HG03139 (cell line): Measurements from ENCODE around the gene RASGRP3.

Source experiments
- ATAC-seq: cut with Tn5 transposase; IDR thresholded peaks from one replicate; pipeline ENCODE4 v1.9.1; 2021; ENCODE audit not compliant: unreplicated experiment

RASGRP3 gene

GRCh38 chr2:33521791-33522281, 45.4 kb downstream of the RASGRP3 start:
- ATAC-seq, result no peak

DNA sequence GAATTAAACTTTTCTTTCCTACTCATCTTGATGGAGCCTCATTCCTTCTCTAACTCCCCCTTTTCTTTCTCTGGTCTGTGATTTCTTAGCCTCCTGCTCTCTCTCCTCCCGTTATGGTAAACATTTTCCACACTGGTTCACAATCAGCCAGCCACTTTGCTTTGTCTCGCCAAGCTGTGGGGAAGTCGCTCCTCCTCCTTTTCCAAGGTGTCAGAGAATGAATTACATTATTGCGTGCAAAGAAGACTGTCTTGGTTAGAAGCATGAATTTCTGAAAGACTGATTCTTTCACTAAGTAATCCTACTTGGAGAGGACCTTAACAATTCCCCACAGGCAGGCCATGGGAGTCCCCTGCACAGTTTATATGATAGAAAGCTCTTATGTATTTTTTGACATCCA, 46.1 kb downstream of the RASGRP3 start:
- ATAC-seq, result no peak

- ATAC-seq, result no peak
Measured at GRCh38 chr2:33525666-33526065, 49.2 kb downstream of the RASGRP3 start.

GRCh38 chr2:33526132-33526531, 49.7 kb downstream of the RASGRP3 start:
- no peak for ATAC-seq

- ATAC-seq, result no peak
Measured at GRCh38 chr2:33526921-33527320, 50.5 kb downstream of the RASGRP3 start.

DNA sequence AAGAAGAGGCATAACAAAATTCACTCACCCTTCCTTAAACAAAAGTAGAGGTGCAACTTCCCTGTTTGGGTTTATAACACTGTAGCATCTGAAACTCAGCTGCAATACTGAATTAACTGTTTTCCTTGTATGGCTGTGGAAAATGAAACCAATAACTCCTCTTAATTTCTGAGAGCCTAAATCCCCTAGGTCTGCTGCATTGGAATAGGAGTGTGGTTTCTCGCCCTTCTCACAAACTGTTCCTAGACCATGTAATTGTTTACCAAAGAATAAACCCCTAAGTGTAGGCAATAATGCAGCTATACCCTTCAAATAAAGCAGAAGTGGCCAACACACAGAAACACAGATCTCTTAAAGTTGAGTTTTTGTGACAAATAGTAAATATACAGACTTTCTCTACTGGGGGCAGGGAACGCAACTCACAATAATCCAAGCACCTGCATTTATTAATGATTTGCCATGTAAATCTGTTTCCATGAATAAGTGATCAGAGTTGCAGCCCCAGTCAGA, 52.0 kb downstream of the RASGRP3 start:
- no peak for ATAC-seq

GRCh38 chr2:33529771-33530481, 53.5 kb downstream of the RASGRP3 start:
- no peak for ATAC-seq

DNA sequence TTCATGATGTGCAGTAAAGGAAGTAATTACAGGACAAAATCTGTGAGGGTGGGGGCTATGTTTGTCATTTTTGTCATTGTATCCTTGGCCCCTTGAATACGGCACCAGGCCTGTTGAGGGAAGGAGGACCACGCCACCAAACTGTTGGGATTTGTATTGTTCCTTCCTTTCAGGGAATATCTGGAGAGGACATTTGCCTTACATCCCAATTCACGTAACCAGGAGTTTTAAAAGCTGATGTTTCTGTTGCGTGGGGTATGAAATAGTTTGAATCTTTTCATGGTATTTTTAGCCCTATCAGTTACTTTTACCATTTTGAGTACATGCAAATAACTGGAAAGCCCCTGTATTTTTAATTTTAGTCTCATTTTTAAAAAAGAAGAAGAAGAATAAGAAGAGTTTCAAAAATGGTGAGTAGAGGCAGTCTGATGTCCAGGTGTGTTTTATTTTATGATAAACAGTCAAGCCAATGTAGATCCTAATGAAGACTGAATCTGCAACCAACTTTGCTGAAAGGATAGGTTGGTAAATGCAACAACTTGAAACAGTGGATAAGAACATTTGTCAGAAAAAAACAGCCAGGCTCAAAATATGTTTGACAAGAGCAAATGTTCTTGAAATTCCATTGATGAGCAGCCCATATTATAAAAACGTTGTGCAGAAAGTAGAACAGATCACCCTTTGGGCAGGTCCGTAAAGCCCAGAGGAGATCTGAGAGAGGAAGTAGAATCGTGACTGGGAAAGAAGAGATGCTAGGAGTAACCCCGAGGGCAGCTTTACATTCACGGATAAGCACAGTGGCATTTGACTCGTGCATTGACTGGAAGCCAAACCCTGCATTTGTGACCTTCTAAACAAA, 54.5 kb downstream of the RASGRP3 start:
- no peak for ATAC-seq

DNA sequence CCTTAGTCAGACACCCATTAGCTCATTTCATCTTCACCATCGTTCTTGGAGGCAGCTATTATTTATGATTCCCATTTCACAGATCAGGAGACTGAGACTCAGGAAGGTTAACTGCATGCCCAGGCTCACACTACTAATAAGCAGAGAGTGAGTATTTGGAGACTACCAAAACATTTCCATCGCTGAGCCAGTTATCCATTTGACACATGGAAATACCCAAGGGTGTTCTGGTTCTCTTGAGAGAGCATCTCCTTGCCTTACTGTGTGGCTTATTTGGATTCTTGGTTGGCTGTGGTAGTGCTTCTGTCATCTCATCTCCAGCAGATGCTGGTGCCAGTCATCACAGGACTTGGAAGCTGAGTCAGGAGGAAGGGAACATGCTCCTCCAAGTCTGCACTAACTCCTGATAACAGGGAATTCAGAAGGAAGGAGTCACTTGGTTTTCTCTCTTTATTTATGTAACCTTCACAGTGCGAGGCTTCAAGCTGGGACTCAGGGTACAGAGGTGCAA, 55.2 kb downstream of the RASGRP3 start:
- no peak for ATAC-seq

- ATAC-seq, result no peak
Measured at GRCh38 chr2:33532146-33532545, 55.7 kb downstream of the RASGRP3 start.

DNA sequence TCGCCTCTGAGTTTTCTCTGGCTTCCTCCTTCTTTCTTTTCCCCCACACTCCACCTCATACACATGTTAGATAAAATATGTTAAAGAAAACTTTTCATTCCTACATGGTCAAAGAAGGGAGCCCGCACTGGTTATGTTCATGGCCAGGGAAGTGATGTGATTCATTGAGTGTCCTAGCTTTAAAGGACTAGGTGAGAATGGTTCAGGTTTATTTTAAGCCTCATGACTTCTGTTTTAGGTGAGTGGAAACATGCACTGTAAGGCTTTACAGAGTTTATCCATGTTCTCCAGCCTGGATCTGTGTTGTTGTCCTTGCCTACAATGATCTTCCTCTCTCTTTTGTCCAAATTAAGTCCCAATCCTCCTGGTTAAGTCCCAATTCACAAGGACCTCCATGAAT, 56.5 kb downstream of the RASGRP3 start:
- ATAC-seq, result no peak

GRCh38 chr2:33535421-33535820, 59.0 kb downstream of the RASGRP3 start:
- no peak for ATAC-seq

DNA sequence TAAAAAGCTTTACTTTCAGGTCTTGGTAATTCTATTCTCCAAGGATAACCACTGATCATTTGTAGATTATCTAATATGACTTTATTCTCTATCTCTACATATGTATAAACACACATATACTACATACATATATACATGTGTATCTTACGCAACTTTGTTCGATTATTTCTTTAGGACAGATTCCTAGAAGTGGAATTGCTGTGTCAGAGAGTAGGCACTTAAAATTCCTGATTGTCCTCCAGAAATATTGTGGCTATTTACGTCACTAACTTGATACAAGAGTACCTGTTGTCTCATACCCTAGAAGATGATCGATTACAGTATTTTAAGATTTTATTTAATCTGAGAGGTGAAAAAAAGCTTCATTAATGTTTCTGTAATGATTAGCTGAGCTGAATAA, 64.8 kb downstream of the RASGRP3 start:
- ATAC-seq, result no peak

- no peak for ATAC-seq
Measured at GRCh38 chr2:33550206-33550605, 73.8 kb downstream of the RASGRP3 start.

DNA sequence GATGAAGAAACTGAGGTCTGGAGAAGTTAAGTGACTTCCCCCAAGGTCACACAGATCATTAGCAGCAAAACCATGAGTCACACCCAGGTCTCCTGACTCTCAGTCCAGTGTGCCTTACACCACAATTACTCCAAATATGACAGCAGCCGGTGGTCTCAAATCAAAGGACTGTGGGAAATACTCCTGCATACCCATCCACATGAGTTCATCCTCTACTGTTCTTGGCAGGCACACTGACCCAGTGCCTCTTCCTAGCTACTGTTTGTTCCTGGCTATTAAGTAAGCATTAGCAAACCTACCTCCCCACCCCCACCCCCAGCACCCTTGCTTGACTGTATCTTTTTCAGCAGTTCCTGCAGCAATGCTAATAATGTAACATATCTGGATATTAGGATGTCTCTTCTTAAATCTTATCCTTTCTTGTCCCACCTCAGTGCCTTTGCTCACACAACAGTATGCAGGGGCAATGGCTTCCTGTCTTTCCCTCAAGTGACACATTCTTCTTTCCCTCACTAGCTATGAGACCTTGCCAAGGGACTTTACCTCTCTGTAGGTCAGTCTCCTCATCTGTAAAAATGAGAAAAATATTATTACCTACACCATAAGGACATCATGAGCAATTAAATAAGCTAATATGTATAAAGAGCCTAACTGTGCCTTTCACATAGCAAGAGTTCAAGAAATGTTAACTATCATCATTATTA, 76.5 kb downstream of the RASGRP3 start:
- no peak for ATAC-seq

DNA sequence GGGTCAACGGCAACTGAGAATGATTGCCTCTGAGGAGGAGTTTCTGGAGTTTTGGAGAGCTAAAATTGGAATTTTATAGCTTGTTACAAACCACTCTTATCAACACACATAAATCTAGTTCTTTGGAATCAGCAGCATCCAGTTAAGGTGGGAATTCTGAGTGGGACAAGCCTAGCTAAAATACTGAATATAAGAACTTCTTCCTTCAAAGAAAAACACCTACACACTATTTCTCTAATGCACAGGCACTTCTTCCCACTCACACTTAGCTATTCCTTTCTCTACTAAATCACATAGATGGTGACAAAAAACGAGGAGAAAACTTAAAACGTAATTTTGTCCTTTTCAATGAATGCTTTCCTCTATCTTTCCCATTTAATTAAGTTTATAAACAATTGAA, 79.2 kb downstream of the RASGRP3 start:
- ATAC-seq, result no peak

- no peak for ATAC-seq
Measured at GRCh38 chr2:33559328-33559727, 82.9 kb downstream of the RASGRP3 start.

DNA sequence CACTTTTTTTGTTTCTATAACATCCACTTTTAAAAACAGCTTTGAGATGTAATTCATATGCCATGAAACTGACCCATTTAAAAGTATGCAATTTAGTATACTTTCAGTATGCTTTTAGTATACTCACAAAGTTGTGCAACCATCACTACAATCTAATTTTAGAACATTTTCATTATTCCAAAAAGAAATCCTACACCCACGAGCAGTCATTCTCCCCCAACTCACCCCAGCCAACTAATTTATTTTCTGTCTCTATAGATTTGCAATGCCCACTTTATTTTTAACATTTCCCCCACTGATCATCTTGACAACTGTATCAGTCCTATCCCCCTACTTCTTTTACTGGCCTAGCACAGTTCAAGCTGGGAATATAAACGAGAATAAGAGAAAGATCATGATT, 83.6 kb downstream of the RASGRP3 start:
- no peak for ATAC-seq

DNA sequence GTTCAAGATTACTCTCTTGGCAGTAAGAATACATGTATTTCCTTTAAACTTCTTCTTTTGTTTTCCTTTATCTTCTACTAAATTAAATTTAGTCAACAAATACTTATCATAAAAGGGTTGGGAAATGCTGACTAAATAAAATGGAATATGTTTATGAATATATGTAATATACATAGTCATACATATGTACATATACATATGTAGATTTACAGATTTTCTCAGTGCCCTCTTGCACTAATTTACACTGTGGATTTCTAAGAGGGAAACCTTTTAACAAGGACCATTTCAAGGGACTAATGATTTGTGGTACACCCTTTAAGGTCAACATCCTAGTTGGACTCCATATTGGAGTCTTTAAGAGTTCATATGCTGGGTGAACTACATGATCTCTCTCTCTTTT, 85.4 kb downstream of the RASGRP3 start:
- no peak for ATAC-seq

DNA sequence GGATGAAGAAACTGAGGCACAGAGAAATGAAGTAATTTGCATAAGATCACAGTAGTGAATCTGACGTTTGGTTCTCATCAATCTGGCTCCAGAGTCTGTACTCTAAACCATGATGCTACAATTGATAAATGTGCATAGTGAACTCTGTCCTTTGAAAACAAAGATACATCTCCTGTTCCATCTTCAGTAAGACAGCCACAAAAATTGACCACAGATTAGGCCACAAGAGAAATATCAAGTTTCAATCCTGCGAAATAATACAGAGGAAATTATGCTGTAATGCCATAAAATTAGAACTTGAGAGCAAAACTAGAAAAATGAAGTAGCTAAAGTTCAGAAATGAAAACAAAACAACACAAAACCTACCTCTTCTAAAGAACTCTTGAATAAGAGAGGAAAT, 94.2 kb downstream of the RASGRP3 start:
- no peak for ATAC-seq

- no peak for ATAC-seq
Measured at GRCh38 chr2:33573657-33574056, 97.2 kb downstream of the RASGRP3 start.
